Coronary artery (tissue), 2 donors: ENCODE results near the gene SNX27.
"Not testable (repeated sequence)": the region's sequence is repeated elsewhere in the genome, so short reads cannot be mapped to it uniquely, and the experiment has no call there.

Experiments used
- DNase-seq: peaks from one replicate; pipeline ENCODE4 v3.0.0-alpha.2; 2017; ENCODE audit warnings: low spot score
- H3K27ac ChIP-seq, 2 donors: fragments of 200-600 bp; sonication (generic); one replicate each; pipeline ENCODE4 v1.5.1; 2016 to 2019
- H3K4me3 ChIP-seq: fragments of 200-600 bp; sonication (generic); 2 replicates; pipeline ENCODE4 v1.5.1; 2016; ENCODE audit warnings: mild to moderate bottlenecking, moderate library complexity
- CTCF ChIP-seq: fragments of 200-600 bp; sonication (generic); IDR thresholded peaks from one replicate; pipeline ENCODE4 v1.5.1; 2019; ENCODE audit warnings: antibody characterized with exemption

The SNX27 gene

GRCh38 chr1:151729157-151729965 is 117.5 kb downstream of the SNX27 start:
- no peak for TF ChIP-seq CTCF
- DNase-seq: no peak
- no peak overlapping the region for H3K4me3 ChIP-seq
- no peak overlapping the region for H3K27ac ChIP-seq

- no peak for DNase-seq
- TF ChIP-seq CTCF: no peak
- Histone ChIP-seq H3K4me3 (no peak overlapping the region), H3K27ac (no peak overlapping the region)
Measured at GRCh38 chr1:151729966-151730291, 118.1 kb downstream of the SNX27 start.

- DNase-seq: no peak
- Histone ChIP-seq H3K4me3 (no peak overlapping the region), H3K27ac (no peak overlapping the region)
- TF ChIP-seq CTCF: no peak
Measured at GRCh38 chr1:151733126-151733525, 121.3 kb downstream of the SNX27 start.

- not testable (repeated sequence) for H3K4me3 ChIP-seq, H3K27ac ChIP-seq, DNase-seq
Measured at GRCh38 chr1:151733995-151734394, 122.1 kb downstream of the SNX27 start.

- TF ChIP-seq CTCF: no peak
- Histone ChIP-seq H3K27ac (no peak overlapping the region), H3K4me3 (no peak overlapping the region)
- DNase-seq: no peak
Measured at GRCh38 chr1:151737026-151737425, 125.2 kb downstream of the SNX27 start.

- no peak overlapping the region for H3K4me3 ChIP-seq
- no peak for TF ChIP-seq CTCF
- H3K27ac ChIP-seq: no peak overlapping the region
- no peak for DNase-seq
Measured at GRCh38 chr1:151737479-151737878, 125.6 kb downstream of the SNX27 start.

GRCh38 chr1:151739590-151740355 is 127.9 kb downstream of the SNX27 start:
- Histone ChIP-seq H3K27ac (no peak overlapping the region), H3K4me3 (no peak overlapping the region)
- DNase-seq: no peak
- no peak for TF ChIP-seq CTCF
